HepG2 (cell line): Measurements from ENCODE around the gene PDRG1. TPM values are rescaled to one million over a fixed set of nuclear protein-coding genes. Genes with fewer than 3 reads are reported as not detected.

ENCODE experiments used
- ARID3A ChIP-seq: IDR thresholded peaks from 2 replicates; pipeline ENCODE4 v1.6.1; 2012; ENCODE audit warnings: low read depth, low read length, improper control_type of control experiment
- ARNTL ChIP-seq: sonication (generic); formaldehyde crosslinking; IDR thresholded peaks from 2 replicates; pipeline ENCODE4 v1.4.0; 2020; ENCODE audit warnings: mild to moderate bottlenecking, missing genetic modification reagents
- DMTF1 ChIP-seq: sonication (generic); formaldehyde crosslinking; IDR thresholded peaks from 2 replicates; pipeline ENCODE4 v1.4.0; 2020; ENCODE audit warnings: mild to moderate bottlenecking, missing genetic modification reagents
- ERF ChIP-seq: IDR thresholded peaks from 2 replicates; pipeline ENCODE4 v1.6.1; 2018; ENCODE audit warnings: missing biosample characterization, missing genetic modification reagents
- GPBP1L1 ChIP-seq: sonication (generic); formaldehyde crosslinking; IDR thresholded peaks from 2 replicates; pipeline ENCODE4 v1.5.0; 2020; ENCODE audit warnings: mild to moderate bottlenecking, missing genetic modification reagents
- GPN1 ChIP-seq: sonication (generic); formaldehyde crosslinking; IDR thresholded peaks from 2 replicates; pipeline ENCODE4 v1.5.1; 2020; ENCODE audit warnings: missing genetic modification reagents, borderline replicate concordance
- JUND ChIP-seq: sonication (generic); formaldehyde crosslinking; IDR thresholded peaks from 2 replicates; pipeline ENCODE4 v1.8.0; 2022; ENCODE audit warnings: mild to moderate bottlenecking, missing genetic modification reagents
- KLF13 ChIP-seq: sonication (generic); formaldehyde crosslinking; IDR thresholded peaks from 2 replicates; pipeline ENCODE4 v1.4.0; 2020; ENCODE audit warnings: mild to moderate bottlenecking, missing genetic modification reagents
- KLF16 ChIP-seq, 2 experiments: sonication (generic) in 1 of 2; formaldehyde crosslinking in 1 of 2; IDR thresholded peaks; 2 replicates each; pipeline versions ENCODE4 v1.6.1 to v1.8.0; 2016 to 2023; ENCODE audit warnings: missing genetic modification reagents in 2 of 2, missing compliant biosample characterization in 1 of 2
- MED1 ChIP-seq: sonication (generic); formaldehyde crosslinking; IDR thresholded peaks from 2 replicates; pipeline ENCODE4 v1.4.0; 2020; ENCODE audit warnings: missing genetic modification reagents
- MXD3 ChIP-seq: IDR thresholded peaks from 2 replicates; pipeline ENCODE4 v1.6.1; 2016; ENCODE audit warnings: mild to moderate bottlenecking, missing biosample characterization, missing genetic modification reagents
- SMAD3 ChIP-seq: sonication (generic); formaldehyde crosslinking; IDR thresholded peaks from 2 replicates; pipeline ENCODE4 v1.4.0; 2020; ENCODE audit warnings: missing genetic modification reagents
- SNAPC5 ChIP-seq: sonication (generic); formaldehyde crosslinking; IDR thresholded peaks from 2 replicates; pipeline ENCODE4 v1.8.1; 2023; ENCODE audit warnings: mild to moderate bottlenecking, missing genetic modification reagents, borderline replicate concordance
- ZNF337 ChIP-seq: sonication (generic); formaldehyde crosslinking; IDR thresholded peaks from 2 replicates; pipeline ENCODE4 v1.5.1; 2020; ENCODE audit warnings: missing genetic modification reagents, low read depth, mild to moderate bottlenecking, borderline replicate concordance
- ZNF446 ChIP-seq: sonication (generic); formaldehyde crosslinking; IDR thresholded peaks from 2 replicates; pipeline ENCODE4 v1.5.0; 2020; ENCODE audit warnings: mild to moderate bottlenecking, missing genetic modification reagents
- ZNF546 ChIP-seq: sonication (generic); formaldehyde crosslinking; conservative IDR thresholded peaks from 2 replicates; pipeline ENCODE4 v1.8.1; 2023; ENCODE audit warnings: mild to moderate bottlenecking, missing genetic modification reagents
- ZNF549 ChIP-seq: sonication (generic); formaldehyde crosslinking; IDR thresholded peaks from 2 replicates; pipeline ENCODE4 v1.5.0; 2020; ENCODE audit warnings: missing genetic modification reagents
- ZNF775 ChIP-seq: sonication (generic); formaldehyde crosslinking; IDR thresholded peaks from 2 replicates; pipeline ENCODE4 v1.4.0; 2020; ENCODE audit warnings: missing genetic modification reagents, mild to moderate bottlenecking, moderate library complexity, borderline replicate concordance
- polyA plus RNA-seq, 8 experiments: library from polyadenylated mRNA; depleted of rRNA in 3 of 8; stranded (reverse) in 7 of 8; unstranded in 1 of 8; fragments of >200 nt; fragmentation: Illumina TruSeq in 4 of 8; extraction: Trizol in 4 of 8; gene quantifications; 2 replicates each; pipeline versions ENCODE4 v1.2.1 to v1.2.3, GENCODE V29; 2011 to 2016; ENCODE audit warnings: low read depth in 4 of 8, missing spikeins in 1 of 8, mixed read lengths in 1 of 8; ENCODE audit not compliant: insufficient read depth in 1 of 8
- total RNA-seq, 5 experiments: library from RNA; depleted of rRNA; stranded (reverse); fragments of >200 nt; fragmentation: Illumina TruSeq; extraction: Trizol; gene quantifications; 2 replicates each; pipeline ENCODE4 v1.2.3, GENCODE V29; 2016; ENCODE audit warnings: low read depth in 1 of 5
- TF ChIP-seq, protein P1 (sequence below): sonication (generic); formaldehyde crosslinking; IDR thresholded peaks from 2 replicates; pipeline ENCODE4 v1.4.0; 2020; ENCODE audit warnings: missing genetic modification reagents

The PDRG1 gene
- total and polyA plus RNA-seq, 2 of the 13 experiments (the other 11 are each of a cell fraction or from before 2014, with no cell fraction given), result 16.6 to 18.0 TPM

DNA sequence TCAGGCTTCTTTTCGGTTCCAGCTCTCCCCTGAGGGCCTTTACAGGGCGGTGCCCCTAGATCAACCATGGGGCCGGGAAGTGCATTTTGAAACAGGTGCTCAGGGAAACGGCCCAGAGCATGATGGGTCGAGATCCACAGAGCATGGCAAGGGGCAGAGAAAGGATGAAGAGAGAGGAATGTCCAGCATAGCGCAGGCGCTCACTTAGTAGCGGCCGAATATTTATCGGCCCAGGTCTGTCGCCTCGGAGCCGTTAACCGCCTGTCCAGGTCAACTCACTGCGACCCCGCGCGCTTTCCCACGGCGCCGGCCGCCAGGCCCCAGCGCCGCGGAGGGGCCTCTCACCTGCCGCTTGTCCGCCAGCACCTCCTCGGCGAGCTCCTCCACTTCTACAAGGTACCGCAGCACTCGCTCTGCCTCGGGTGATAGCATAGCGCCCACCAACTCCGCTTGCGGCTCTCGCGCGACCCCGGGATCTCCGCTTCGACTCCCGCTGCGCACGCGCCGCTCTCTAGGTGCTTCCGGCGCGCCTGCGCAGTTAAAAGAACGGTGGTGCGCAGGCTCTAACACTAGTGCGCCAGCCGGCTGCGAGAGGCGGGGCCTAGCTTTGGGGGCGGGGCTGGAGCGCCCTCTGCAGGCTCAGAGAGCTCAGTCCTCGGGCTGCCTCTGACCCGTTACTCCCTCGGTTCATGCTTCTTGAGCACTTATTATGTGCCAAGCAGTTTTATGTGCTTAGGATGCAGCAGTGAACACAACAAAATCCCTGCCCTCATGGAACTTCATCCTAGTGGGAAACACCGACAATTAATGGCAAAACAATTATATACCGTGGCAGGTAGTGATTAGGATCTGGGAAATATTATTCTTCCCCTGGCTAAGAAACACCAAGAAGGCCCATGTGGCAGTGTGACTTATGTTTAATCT is at the start of gene PDRG1 (continued):
- TF ChIP-seq ARID3A (no peak), GPN1 (peak; percentile 83), KLF16 (CRISPR knock-in tag; IDR thresholded peaks at IDR 0.05) (peak in 1 of 2 experiments; percentile 97; a peak in 2 of 4 replicates), ZNF446 (CRISPR knock-in tag) (no peak; the same call in 1 of the 2 replicates), MED1 (peak; percentile 84), ZNF775 (CRISPR knock-in tag) (no peak), KLF13 (peak; percentile 70; the same call in 1 of the 2 replicates), JUND (CRISPR knock-in tag) (no peak), DMTF1 (CRISPR knock-in tag) (no peak), SNAPC5 (CRISPR knock-in tag) (no peak), ERF (CRISPR knock-in tag) (peak; percentile 96), GPBP1L1 (CRISPR knock-in tag) (no peak), ZNF546 (peak; percentile 96), SMAD3 (CRISPR knock-in tag) (peak; percentile 90), MXD3 (peak; percentile 95), ARNTL (no peak), ZNF337 (peak; percentile 92; the same call in 1 of the 2 replicates), ZNF549 (CRISPR knock-in tag) (no peak)
- TF ChIP-seq, protein P1, sequence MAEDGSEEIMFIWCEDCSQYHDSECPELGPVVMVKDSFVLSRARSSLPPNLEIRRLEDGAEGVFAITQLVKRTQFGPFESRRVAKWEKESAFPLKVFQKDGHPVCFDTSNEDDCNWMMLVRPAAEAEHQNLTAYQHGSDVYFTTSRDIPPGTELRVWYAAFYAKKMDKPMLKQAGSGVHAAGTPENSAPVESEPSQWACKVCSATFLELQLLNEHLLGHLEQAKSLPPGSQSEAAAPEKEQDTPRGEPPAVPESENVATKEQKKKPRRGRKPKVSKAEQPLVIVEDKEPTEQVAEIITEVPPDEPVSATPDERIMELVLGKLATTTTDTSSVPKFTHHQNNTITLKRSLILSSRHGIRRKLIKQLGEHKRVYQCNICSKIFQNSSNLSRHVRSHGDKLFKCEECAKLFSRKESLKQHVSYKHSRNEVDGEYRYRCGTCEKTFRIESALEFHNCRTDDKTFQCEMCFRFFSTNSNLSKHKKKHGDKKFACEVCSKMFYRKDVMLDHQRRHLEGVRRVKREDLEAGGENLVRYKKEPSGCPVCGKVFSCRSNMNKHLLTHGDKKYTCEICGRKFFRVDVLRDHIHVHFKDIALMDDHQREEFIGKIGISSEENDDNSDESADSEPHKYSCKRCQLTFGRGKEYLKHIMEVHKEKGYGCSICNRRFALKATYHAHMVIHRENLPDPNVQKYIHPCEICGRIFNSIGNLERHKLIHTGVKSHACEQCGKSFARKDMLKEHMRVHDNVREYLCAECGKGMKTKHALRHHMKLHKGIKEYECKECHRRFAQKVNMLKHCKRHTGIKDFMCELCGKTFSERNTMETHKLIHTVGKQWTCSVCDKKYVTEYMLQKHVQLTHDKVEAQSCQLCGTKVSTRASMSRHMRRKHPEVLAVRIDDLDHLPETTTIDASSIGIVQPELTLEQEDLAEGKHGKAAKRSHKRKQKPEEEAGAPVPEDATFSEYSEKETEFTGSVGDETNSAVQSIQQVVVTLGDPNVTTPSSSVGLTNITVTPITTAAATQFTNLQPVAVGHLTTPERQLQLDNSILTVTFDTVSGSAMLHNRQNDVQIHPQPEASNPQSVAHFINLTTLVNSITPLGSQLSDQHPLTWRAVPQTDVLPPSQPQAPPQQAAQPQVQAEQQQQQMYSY (CRISPR knock-in tag), result peak; percentile 81; the same call in 1 of the 2 replicates
